ENCODE data around the gene AMIGO3. TPM values are rescaled to one million over a fixed set of nuclear protein-coding genes. Genes with fewer than 3 reads are reported as not detected.

The AMIGO3 gene
- total and polyA plus RNA-seq, 2 of the 8 experiments (the other 6 are each of a cell fraction or from before 2014, with no cell fraction given): 1.6 to 8.8 TPM

- no peak for TF ChIP-seq TAF1 (IDR thresholded peaks at IDR 0.05; ENCODE audit: low read depth, low read length)
- TF ChIP-seq, protein P1, sequence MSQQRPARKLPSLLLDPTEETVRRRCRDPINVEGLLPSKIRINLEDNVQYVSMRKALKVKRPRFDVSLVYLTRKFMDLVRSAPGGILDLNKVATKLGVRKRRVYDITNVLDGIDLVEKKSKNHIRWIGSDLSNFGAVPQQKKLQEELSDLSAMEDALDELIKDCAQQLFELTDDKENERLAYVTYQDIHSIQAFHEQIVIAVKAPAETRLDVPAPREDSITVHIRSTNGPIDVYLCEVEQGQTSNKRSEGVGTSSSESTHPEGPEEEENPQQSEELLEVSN (IDR thresholded peaks at IDR 0.05): no peak
- TF ChIP-seq, protein P2, sequence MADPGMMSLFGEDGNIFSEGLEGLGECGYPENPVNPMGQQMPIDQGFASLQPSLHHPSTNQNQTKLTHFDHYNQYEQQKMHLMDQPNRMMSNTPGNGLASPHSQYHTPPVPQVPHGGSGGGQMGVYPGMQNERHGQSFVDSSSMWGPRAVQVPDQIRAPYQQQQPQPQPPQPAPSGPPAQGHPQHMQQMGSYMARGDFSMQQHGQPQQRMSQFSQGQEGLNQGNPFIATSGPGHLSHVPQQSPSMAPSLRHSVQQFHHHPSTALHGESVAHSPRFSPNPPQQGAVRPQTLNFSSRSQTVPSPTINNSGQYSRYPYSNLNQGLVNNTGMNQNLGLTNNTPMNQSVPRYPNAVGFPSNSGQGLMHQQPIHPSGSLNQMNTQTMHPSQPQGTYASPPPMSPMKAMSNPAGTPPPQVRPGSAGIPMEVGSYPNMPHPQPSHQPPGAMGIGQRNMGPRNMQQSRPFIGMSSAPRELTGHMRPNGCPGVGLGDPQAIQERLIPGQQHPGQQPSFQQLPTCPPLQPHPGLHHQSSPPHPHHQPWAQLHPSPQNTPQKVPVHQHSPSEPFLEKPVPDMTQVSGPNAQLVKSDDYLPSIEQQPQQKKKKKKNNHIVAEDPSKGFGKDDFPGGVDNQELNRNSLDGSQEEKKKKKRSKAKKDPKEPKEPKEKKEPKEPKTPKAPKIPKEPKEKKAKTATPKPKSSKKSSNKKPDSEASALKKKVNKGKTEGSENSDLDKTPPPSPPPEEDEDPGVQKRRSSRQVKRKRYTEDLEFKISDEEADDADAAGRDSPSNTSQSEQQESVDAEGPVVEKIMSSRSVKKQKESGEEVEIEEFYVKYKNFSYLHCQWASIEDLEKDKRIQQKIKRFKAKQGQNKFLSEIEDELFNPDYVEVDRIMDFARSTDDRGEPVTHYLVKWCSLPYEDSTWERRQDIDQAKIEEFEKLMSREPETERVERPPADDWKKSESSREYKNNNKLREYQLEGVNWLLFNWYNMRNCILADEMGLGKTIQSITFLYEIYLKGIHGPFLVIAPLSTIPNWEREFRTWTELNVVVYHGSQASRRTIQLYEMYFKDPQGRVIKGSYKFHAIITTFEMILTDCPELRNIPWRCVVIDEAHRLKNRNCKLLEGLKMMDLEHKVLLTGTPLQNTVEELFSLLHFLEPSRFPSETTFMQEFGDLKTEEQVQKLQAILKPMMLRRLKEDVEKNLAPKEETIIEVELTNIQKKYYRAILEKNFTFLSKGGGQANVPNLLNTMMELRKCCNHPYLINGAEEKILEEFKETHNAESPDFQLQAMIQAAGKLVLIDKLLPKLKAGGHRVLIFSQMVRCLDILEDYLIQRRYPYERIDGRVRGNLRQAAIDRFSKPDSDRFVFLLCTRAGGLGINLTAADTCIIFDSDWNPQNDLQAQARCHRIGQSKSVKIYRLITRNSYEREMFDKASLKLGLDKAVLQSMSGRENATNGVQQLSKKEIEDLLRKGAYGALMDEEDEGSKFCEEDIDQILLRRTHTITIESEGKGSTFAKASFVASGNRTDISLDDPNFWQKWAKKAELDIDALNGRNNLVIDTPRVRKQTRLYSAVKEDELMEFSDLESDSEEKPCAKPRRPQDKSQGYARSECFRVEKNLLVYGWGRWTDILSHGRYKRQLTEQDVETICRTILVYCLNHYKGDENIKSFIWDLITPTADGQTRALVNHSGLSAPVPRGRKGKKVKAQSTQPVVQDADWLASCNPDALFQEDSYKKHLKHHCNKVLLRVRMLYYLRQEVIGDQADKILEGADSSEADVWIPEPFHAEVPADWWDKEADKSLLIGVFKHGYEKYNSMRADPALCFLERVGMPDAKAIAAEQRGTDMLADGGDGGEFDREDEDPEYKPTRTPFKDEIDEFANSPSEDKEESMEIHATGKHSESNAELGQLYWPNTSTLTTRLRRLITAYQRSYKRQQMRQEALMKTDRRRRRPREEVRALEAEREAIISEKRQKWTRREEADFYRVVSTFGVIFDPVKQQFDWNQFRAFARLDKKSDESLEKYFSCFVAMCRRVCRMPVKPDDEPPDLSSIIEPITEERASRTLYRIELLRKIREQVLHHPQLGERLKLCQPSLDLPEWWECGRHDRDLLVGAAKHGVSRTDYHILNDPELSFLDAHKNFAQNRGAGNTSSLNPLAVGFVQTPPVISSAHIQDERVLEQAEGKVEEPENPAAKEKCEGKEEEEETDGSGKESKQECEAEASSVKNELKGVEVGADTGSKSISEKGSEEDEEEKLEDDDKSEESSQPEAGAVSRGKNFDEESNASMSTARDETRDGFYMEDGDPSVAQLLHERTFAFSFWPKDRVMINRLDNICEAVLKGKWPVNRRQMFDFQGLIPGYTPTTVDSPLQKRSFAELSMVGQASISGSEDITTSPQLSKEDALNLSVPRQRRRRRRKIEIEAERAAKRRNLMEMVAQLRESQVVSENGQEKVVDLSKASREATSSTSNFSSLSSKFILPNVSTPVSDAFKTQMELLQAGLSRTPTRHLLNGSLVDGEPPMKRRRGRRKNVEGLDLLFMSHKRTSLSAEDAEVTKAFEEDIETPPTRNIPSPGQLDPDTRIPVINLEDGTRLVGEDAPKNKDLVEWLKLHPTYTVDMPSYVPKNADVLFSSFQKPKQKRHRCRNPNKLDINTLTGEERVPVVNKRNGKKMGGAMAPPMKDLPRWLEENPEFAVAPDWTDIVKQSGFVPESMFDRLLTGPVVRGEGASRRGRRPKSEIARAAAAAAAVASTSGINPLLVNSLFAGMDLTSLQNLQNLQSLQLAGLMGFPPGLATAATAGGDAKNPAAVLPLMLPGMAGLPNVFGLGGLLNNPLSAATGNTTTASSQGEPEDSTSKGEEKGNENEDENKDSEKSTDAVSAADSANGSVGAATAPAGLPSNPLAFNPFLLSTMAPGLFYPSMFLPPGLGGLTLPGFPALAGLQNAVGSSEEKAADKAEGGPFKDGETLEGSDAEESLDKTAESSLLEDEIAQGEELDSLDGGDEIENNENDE (IDR thresholded peaks at IDR 0.05; ENCODE audit: insufficient replicate concordance, low read length): no peak
- no peak for TF ChIP-seq POU5F1 (IDR thresholded peaks at IDR 0.05; ENCODE audit: low read depth, low read length)
Measured at GRCh38 chr3:49713336-49714105, 6.0 kb downstream of the AMIGO3 start (continued).
